Fibroblast of the aortic adventitia (primary cell): ENCODE data around the gene RPRML. TPM values are rescaled to one million over a fixed set of nuclear protein-coding genes. Genes with fewer than 3 reads are reported as not detected.

Source experiments
- DNase-seq: peaks from one replicate; pipeline ENCODE4 v3.0.0-alpha.2; 2010; ENCODE audit warnings: low read depth
- H3K4me3 ChIP-seq: 2 replicates; pipeline ENCODE4 v1.5.1; 2011; ENCODE audit warnings: low read depth, mild to moderate bottlenecking, control low read depth, low read length, moderate library complexity
- CTCF ChIP-seq: IDR thresholded peaks from 2 replicates; pipeline ENCODE4 v1.5.1; 2011; ENCODE audit warnings: mild to moderate bottlenecking, low read length, control low read depth, inconsistent platforms; ENCODE audit not compliant: insufficient read depth
- total RNA-seq: library from RNA; depleted of rRNA; stranded (reverse); fragments of >200 nt; gene quantifications from 2 replicates; pipeline ENCODE4 v1.2.3, GENCODE V29; 2012; ENCODE audit warnings: low replicate concordance

The RPRML gene
- total RNA-seq, 1 donor, result not detected

- DNase-seq, result no peak
- H3K4me3 ChIP-seq, result no peak overlapping the region
- no peak for TF ChIP-seq CTCF
These were observed 26.9 kb downstream of the RPRML start for GRCh38 chr17:46952115-46952514.

- H3K4me3 ChIP-seq, result no peak overlapping the region
- DNase-seq, result no peak
- no peak for TF ChIP-seq CTCF
These were observed 27.3 kb downstream of the RPRML start for GRCh38 chr17:46951706-46952105.

- no peak for DNase-seq
- H3K4me3 ChIP-seq, result no peak overlapping the region
- TF ChIP-seq CTCF, result no peak
These were observed 27.9 kb downstream of the RPRML start for GRCh38 chr17:46950997-46951621.

- no peak for DNase-seq
- no peak for TF ChIP-seq CTCF
- H3K4me3 ChIP-seq, result no peak overlapping the region
These were observed 28.6 kb downstream of the RPRML start for GRCh38 chr17:46950342-46950996.

- no peak for TF ChIP-seq CTCF
- no peak overlapping the region for H3K4me3 ChIP-seq
- no peak for DNase-seq
These were observed 29.5 kb downstream of the RPRML start for GRCh38 chr17:46949291-46950174.

- DNase-seq, result no peak
- H3K4me3 ChIP-seq, result no peak overlapping the region
- no peak for TF ChIP-seq CTCF
These were observed 30.5 kb downstream of the RPRML start for GRCh38 chr17:46948544-46948943.
